HG02571 (cell line): ENCODE results near the gene DIP2C.
"Not testable (repeated sequence)": the region's sequence is repeated elsewhere in the genome, so short reads cannot be mapped to it uniquely, and the experiment has no call there.

Experiments used
- ATAC-seq: cut with Tn5 transposase; IDR thresholded peaks from one replicate; pipeline ENCODE4 v1.9.1; 2021; ENCODE audit warnings: mild to moderate bottlenecking, moderate library complexity; ENCODE audit not compliant: unreplicated experiment

Gene DIP2C

GRCh38 chr10:406976-407375, 282.5 kb downstream of the DIP2C start:
- no peak for ATAC-seq

DNA sequence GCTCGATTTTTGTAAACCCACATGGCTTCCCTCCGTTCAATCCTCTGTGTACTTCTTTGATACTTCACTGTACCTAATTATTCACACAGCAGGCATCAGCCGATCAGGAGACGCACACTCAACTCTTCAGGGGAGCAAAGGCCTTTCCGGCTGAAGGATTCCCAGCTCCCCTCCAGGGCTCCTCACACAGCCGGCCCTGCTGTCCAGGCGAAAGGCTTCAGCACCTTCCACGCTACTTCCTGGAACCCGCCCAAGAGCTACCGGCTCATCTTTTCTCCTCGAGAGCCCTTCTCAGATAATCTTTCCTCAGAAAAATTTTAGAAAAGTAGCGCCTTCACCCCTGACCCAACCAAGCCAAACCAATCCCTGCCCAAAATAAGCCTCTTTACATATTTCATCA, 283.8 kb downstream of the DIP2C start:
- no peak for ATAC-seq

DNA sequence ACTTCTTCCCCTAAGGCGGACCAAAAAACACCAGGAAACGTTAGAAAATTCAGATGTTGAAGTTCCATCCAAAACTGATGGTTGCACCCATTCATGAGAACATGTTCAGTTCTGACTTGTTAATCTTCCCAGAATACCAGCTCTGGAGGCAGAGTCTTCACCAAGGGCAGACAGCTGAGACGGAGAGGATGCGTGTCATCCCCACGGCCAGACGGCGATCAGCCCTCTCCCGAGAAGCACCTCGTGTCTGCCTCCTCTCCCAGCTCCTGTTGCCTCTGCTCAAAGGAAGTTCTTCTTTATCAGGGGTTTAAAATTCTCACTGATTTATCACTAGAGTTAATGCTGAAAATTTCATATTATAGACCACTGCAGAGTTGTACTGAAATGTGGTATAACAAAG, 284.5 kb downstream of the DIP2C start:
- ATAC-seq = no peak

DNA sequence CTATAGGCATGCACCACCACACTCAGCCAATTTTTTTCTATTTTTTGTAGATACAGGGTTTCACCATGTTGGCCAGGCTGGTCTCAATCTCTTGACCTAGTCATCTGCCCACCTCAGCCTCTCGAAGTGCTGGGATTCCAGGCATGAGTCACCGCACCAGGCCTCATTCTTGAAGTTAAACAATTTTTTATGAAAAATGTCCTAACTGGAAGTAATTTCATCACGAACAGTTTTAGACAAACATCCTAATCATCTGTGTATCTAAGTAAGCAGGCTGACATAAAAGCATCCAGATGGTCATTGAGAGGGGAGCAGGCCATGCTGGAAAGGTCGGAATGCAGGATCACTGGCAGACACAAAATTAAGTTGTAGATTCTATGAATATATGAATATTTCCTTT, 285.1 kb downstream of the DIP2C start:
- no peak for ATAC-seq

GRCh38 chr10:398954-399353, 290.5 kb downstream of the DIP2C start:
- no peak for ATAC-seq

DNA sequence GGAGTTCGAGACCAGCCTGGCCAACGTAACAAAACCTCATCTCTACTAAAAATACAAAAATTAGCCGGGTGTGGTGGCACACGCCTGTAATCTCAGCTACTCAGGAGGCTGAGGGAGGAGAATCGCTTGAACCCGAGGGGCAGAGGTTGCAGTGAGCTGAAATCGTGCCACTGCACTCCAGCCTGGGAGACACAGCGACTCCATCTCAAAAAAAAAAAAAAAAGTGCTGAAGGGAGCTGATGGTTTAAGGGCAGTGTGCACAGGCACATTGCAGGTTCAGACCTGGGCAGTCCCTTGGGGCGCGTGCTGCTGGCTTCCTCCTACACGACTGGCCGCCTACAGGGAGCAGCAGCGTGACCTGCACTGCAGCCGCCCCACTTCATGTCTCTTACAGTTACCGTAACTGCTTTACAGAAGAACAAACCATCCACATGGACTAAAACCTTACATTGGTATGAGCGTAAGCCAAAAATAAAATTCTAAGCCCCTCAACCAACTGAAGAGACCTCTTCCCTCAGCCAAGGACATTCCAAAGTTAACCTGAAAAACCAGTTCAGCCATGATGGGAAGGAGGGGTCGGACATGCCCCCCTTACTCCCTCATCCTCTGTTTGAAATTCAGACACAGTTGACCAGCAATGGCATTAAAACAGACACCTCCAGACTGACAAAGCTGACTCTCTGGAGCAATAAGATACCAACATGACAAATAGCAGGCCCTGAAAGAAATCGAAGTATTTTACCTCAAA, 292.0 kb downstream of the DIP2C start:
- no peak for ATAC-seq

DNA sequence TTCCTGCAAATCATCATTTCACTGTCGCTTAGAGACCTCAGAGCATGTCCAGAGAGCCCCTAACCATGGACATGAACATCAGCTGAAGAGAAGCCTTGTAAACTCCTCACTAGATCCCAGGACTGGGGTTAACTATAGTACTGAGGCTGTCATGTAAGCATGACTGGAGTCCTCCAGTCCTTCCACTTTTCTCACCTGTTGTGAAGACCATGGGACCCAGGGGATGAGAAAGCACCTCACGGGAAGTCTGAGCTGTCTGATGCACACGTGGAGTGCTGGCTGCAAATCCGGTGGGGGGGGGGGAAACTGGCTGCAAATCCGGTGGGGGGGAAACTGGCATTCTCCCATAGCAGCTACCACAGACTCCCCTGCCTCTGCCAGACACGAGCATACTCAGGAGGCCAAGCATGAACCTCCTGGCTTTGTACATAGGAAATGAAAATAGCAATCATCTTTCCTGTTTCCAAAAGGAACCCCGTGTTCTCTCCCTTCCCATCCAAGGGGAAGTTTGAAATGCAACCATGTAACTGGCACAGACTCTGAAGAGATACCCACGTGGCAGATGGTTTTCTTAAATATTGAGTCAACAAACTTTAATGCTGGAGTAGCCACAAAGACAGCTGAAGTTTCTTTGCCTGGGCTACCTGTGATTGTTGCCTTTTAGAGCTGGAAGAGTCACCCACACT, 292.8 kb downstream of the DIP2C start:
- ATAC-seq = no peak

DNA sequence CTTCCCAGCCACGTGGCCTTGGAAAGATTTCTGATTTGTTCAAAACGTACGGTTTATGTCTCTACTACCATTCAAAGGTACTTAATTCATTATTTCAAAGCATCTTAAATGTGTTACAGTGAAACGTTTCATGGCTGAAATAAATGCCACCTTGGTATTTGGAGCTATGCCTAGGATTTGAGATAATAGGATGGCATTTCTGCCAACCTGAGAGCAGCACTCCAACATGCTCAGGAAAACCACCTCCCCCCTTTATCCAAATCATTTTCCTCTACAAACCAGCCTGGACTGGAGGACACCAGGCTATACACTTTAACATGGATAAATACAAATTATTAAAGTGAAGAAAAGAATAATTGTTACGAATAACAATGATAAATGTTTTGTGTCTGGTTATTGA, 293.4 kb downstream of the DIP2C start:
- no peak for ATAC-seq

GRCh38 chr10:395665-396064, 293.8 kb downstream of the DIP2C start:
- no peak for ATAC-seq

DNA sequence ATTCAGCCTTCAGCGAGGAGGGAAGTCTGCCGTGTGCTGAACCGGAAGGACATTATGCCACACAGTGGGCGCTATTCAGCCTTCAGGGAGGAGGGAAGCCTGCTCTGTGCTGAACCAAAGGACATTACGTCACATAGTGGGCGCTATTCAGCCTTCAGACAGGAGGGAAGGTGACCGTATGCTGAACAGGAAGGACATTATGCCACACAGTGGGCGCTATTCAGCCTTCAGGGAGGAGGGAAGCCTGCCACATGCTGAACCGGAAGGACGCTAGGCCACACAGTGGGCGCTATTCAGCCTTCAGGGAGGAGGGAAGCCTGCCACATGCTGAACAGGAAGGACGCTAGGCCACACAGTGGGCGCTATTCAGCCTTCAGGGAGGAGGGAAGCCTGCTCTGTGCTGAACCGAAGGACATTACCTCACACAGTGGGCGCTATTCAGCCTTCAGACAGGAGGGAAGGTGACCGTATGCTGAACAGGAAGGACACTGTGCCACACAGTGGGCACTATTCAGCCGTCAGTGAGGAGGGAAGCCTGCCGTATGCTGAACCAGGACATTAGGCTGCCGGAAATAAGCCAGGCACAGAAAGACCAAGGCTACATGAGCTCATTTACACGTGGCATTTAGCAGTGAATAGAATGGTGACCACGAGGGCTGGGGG, 294.9 kb downstream of the DIP2C start:
- not testable (repeated sequence) for ATAC-seq

DNA sequence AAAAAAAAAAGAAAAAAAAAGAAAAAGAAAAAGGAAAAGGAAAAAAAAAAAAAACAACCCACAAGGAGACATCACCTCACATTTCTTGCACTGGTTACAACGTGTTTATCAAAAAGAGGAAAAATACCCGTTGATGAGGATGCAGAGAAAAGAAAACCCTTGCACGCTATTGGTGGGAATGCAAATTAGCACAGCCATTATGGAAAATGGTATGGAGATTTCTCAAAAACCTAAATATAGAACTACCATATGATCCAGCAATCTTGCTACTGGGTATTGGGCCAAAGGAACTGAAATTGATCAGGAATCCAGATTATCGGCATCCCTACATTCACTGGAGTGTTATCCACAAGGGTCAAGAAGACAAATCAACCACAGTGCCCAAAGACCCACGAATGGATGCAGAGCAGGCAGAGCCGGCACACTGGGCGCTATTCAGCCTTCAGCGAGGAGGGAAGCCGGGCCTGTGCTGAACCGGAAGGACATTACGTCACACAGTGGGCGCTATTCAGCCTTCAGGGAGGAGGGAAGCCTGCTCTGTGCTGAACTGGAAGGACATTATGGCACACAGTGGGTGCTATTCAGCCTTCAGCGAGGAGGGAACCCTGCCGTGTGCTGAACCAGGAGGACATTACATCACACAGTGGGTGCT, 295.6 kb downstream of the DIP2C start:
- no peak for ATAC-seq

DNA sequence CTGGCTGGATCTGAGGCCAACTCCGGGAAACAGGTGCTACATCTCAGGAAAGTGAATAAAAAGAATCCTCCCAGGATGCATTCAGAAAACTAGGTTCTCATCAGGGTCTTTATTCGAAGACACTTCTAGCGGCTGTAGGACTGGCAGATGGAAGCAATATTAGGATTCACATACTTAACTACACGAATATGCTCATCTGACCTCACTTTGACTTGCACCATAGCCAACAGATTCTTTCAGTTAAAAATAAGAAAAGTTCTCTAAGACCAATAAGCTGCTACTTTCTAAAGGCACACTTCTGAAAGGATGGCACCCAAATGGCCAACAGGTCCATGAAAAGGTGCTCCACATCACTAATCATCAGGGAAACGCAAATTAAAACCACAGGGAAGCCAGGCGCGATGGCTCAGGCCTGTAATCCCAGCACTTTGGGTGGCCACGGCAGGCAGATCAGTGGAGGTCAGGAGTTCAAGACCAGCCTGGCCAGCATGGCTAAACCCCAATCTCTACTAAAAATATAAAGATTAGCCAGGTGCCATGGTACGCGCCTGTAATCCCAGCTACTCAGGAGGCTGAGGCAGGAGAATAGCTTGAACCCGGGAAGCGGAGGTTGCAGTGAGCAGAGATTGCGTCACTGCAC, 296.2 kb downstream of the DIP2C start:
- ATAC-seq = no peak

DNA sequence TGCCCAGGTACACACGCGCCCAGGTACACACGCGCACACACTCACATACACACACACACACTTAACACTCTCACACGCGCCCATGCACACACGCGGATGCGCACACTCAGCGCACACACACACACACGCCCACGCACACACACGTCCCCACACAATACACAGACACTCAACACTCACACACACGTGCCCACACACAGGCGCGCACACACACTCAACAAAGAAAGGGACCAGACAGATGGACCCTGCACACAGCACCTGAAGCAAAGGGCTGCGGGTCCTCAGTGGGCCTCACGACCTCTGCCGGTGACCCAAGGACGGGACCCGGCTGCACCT, 296.8 kb downstream of the DIP2C start:
- no peak for ATAC-seq

- no peak for ATAC-seq
Measured at GRCh38 chr10:391847-392704, 297.4 kb downstream of the DIP2C start.

DNA sequence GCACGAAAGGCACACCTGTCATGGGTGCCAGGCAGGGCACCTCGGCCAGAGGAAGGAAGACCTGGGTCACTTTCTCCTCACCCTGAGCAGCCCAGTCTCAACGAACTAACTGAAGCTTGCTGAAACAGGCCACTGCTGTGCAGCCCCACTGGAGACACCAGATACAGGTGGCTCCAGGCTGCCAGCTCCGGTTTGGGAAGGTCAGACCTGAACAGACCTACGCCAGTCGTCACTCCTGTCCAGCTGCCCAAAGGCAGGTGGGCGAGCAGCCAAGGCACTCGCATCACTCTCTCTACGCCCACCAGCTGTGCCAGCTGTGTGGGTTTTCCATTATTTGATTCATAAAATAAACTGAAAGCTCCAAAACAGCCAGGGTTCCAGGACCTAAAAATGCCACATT, 298.2 kb downstream of the DIP2C start:
- ATAC-seq = no peak

DNA sequence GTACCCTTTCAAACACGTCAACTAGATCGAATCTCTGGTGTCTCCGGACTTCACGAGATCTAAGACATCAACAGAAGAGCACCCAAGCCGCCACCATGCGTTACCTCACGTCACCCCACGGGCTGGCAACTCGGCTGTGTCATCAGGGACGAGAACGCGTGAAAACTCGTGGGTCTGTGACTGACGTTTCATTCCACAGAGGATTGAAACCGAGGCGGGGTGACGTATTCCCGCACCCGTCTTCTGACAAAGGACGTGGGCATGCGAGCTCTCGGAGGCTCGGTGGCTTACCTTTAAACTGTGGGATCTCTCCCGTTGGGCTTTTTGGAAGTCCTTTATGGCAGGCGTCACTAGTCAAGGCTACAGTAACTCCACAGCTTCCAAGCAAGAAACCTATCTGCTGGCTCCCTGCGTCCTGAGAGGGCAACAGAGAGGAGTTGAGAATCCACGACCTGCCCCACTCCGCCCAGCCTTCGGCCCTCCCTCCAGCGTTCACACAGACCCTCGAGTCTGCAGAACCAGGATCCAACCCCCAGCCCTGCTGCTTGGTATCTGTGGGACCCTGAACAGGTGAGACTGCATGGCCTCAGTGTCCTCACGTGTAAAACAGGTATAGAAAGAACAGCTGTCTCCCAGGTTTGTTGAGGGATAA, 298.9 kb downstream of the DIP2C start:
- ATAC-seq = no peak

- no peak for ATAC-seq
Measured at GRCh38 chr10:389836-390448, 299.5 kb downstream of the DIP2C start.

GRCh38 chr10:389261-389790, 300.1 kb downstream of the DIP2C start:
- no peak for ATAC-seq

DNA sequence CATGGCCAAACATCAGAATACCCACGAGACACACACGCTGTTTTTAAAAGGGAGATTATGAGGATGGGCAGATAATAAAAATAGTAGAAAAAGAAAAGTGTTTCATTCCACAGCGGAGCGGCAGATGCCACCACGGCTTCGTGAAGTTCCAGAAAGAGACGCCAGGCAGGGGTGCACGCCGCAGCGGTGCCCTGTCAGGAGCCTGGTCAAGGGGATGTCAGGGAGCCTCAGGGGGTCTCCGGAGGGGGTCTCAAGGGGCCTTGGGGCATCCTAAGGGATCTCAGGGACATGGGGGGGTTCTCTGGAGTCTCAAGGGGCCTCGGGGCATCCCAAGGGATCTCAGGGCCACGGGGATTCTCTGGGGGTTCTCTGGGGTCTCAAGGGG, 300.8 kb downstream of the DIP2C start:
- no peak for ATAC-seq
